ENCODE data around the gene THAP9. TPM values are rescaled to one million over a fixed set of nuclear protein-coding genes. Genes with fewer than 3 reads are reported as not detected.
"Not testable (repeated sequence)": the region's sequence is repeated elsewhere in the genome, so short reads cannot be mapped to it uniquely, and the experiment has no call there.

The THAP9 gene
- total and polyA plus RNA-seq, 4 donors: 2.0 to 13.6 (median 3.1) TPM

DNA sequence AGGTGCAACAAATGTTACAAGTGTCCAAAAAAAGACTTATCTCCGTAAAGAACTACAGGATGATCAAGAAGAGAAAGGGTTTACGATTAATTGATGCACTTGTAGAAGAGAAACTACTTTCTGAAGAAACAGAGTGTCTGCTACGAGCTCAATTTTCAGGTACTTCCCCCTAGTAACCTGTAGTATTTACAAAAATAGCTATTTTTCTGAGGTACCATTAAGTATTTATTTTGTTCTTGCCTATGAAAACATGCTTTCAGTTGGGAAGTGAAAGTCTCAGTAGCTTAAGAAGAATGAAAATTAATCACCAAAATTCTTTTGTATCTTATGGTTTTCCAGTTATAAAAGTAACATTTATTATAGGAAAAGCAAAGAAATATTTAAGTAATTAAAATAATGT is 5.9 kb downstream of the THAP9 start:
- Histone ChIP-seq H3K4me1 (ENCODE audit: control insufficient read depth in 5 of 5, insufficient read depth in 5 of 5, low read length in 5 of 5) (peaks cover 0 to 8% (median 0%) of the 10 kb centered on the region in 5 donors), H3K27ac (ENCODE audit: low read depth in 1 of 2, low read length in 1 of 2) (no peak overlapping the region), H3K9ac (ENCODE audit: insufficient read depth in 1 of 2, low read length in 2 of 2) (no peak overlapping the region), H3K27me3 (ENCODE audit: control insufficient read depth in 3 of 3, insufficient read depth in 3 of 3, low read length in 2 of 3) (no peaks in the 10 kb centered on the region), H3K4me3 (no peak overlapping the region), H3K9me3 (ENCODE audit: control insufficient read depth in 4 of 4, insufficient read depth in 3 of 4, low read length in 3 of 4) (no peaks in the 10 kb centered on the region), H3K36me3 (ENCODE audit: control insufficient read depth in 4 of 4, insufficient read depth in 4 of 4, low read length in 4 of 4) (peaks cover 0 to 6% (median 4%) of the 10 kb centered on the region in 4 donors)
- DNase-seq (no peak), ATAC-seq (ENCODE audit: insufficient read depth, low FRiP score) (no peak)
- no peak for TF ChIP-seq CTCF (IDR thresholded peaks at IDR 0.05; ENCODE audit: control extremely low read depth, extremely low read depth)
- 92 to 96% methylated on average over 3 of the region's 3 CpGs for WGBS, 2 donors

- no peak overlapping the region for H3K4me3 ChIP-seq
- no peak overlapping the region for H3K27ac ChIP-seq (ENCODE audit: low read depth in 1 of 2, low read length in 1 of 2)
- DNase-seq (no peak), ATAC-seq (ENCODE audit: insufficient read depth, low FRiP score) (no peak)
- 56 to 74% methylated on average over 1 of the region's 1 CpG for WGBS, 2 donors
- no peak overlapping the region for H3K9ac ChIP-seq (ENCODE audit: insufficient read depth in 1 of 2, low read length in 2 of 2)
- peaks cover 2 to 6% (median 4%) of the 10 kb centered on the region in 4 donors for H3K36me3 ChIP-seq (ENCODE audit: control insufficient read depth in 4 of 4, insufficient read depth in 4 of 4, low read length in 4 of 4)
- peaks cover 0 to 2% (median 0%) of the 10 kb centered on the region in 5 donors for H3K4me1 ChIP-seq (ENCODE audit: control insufficient read depth in 5 of 5, insufficient read depth in 5 of 5, low read length in 5 of 5)
- no peaks in the 10 kb centered on the region for H3K27me3 ChIP-seq (ENCODE audit: control insufficient read depth in 3 of 3, insufficient read depth in 3 of 3, low read length in 2 of 3)
- H3K9me3 ChIP-seq (ENCODE audit: control insufficient read depth in 4 of 4, insufficient read depth in 3 of 4, low read length in 3 of 4): no peaks in the 10 kb centered on the region
- no peak for TF ChIP-seq CTCF (IDR thresholded peaks at IDR 0.05; ENCODE audit: control extremely low read depth, extremely low read depth)
These were observed 8.8 kb downstream of the THAP9 start for GRCh38 chr4:82909326-82909725.

GRCh38 chr4:82913305-82913704 is 12.8 kb downstream of the THAP9 start:
- DNase-seq (no peak), ATAC-seq (ENCODE audit: insufficient read depth, low FRiP score) (no peak)
- TF ChIP-seq CTCF (IDR thresholded peaks at IDR 0.05; ENCODE audit: control extremely low read depth, extremely low read depth): no peak
- H3K27me3 ChIP-seq (ENCODE audit: control insufficient read depth in 3 of 3, insufficient read depth in 3 of 3, low read length in 2 of 3): no peaks in the 10 kb centered on the region
- H3K9me3 ChIP-seq (ENCODE audit: control insufficient read depth in 4 of 4, insufficient read depth in 3 of 4, low read length in 3 of 4): no peaks in the 10 kb centered on the region
- peaks cover 6 to 15% (median 9%) of the 10 kb centered on the region in 4 donors for H3K36me3 ChIP-seq (ENCODE audit: control insufficient read depth in 4 of 4, insufficient read depth in 4 of 4, low read length in 4 of 4)
- H3K9ac ChIP-seq (ENCODE audit: insufficient read depth in 1 of 2, low read length in 2 of 2): no peak overlapping the region
- H3K27ac ChIP-seq (ENCODE audit: low read depth in 1 of 2, low read length in 1 of 2): no peak overlapping the region
- 47 to 48% methylated on average over 2 of the region's 2 CpGs for WGBS, 2 donors
- peaks cover 0 to 2% (median 0%) of the 10 kb centered on the region in 5 donors for H3K4me1 ChIP-seq (ENCODE audit: control insufficient read depth in 5 of 5, insufficient read depth in 5 of 5, low read length in 5 of 5)
- H3K4me3 ChIP-seq: no peak overlapping the region

GRCh38 chr4:82913968-82914367 is 13.4 kb downstream of the THAP9 start:
- not testable (repeated sequence) for H3K4me1 ChIP-seq (ENCODE audit: control insufficient read depth in 5 of 5, insufficient read depth in 5 of 5, low read length in 5 of 5); DNase-seq; H3K9me3 ChIP-seq (ENCODE audit: control insufficient read depth in 4 of 4, insufficient read depth in 3 of 4, low read length in 3 of 4); H3K27me3 ChIP-seq (ENCODE audit: control insufficient read depth in 3 of 3, insufficient read depth in 3 of 3, low read length in 2 of 3); H3K9ac ChIP-seq (ENCODE audit: insufficient read depth in 1 of 2, low read length in 2 of 2); H3K4me3 ChIP-seq; ATAC-seq (ENCODE audit: insufficient read depth, low FRiP score); H3K27ac ChIP-seq (ENCODE audit: low read depth in 1 of 2, low read length in 1 of 2)
- peaks cover 5 to 15% (median 9%) of the 10 kb centered on the region in 4 donors for H3K36me3 ChIP-seq (ENCODE audit: control insufficient read depth in 4 of 4, insufficient read depth in 4 of 4, low read length in 4 of 4)
- WGBS, 2 donors: 97 to 98% methylated on average over 2 of the region's 2 CpGs

Measured in lung (tissue), 12 donors.